Liver (tissue), 9 donors: ENCODE results near the gene WDCP. TPM values are rescaled to one million over a fixed set of nuclear protein-coding genes. Genes with fewer than 3 reads are reported as not detected.

Experiments
- DNase-seq: peaks from one replicate; pipeline ENCODE4 v3.0.0-alpha.2; 2017; ENCODE audit warnings: low spot score
- H3K27ac ChIP-seq, 2 donors: one replicate each; pipeline ENCODE4 v1.7.0; 2013; ENCODE audit warnings: inconsistent platforms in 2 of 2, low read length in 2 of 2, control low read depth in 1 of 2, low read depth in 1 of 2, mild to moderate bottlenecking in 1 of 2
- H3K27me3 ChIP-seq, 4 donors: one replicate each; pipeline versions ENCODE4 v1.6.1 to v1.7.0; 2013; ENCODE audit warnings: low read length in 3 of 4, inconsistent platforms in 1 of 4, mild to moderate bottlenecking in 1 of 4, moderate library complexity in 1 of 4; ENCODE audit not compliant: control insufficient read depth in 4 of 4, insufficient read depth in 4 of 4
- H3K36me3 ChIP-seq, 4 donors: one replicate each; pipeline versions ENCODE4 v1.6.1 to v1.7.0; 2013; ENCODE audit warnings: low read length in 3 of 4, mild to moderate bottlenecking in 3 of 4, low read depth in 1 of 4, moderate library complexity in 1 of 4; ENCODE audit not compliant: control insufficient read depth in 4 of 4, insufficient read depth in 3 of 4
- H3K4me1 ChIP-seq, 4 donors: one replicate each; pipeline versions ENCODE4 v1.6.1 to v1.7.0; 2013; ENCODE audit warnings: low read length in 3 of 4, mild to moderate bottlenecking in 3 of 4, moderate library complexity in 1 of 4; ENCODE audit not compliant: control insufficient read depth in 4 of 4, insufficient read depth in 4 of 4
- H3K4me3 ChIP-seq, 3 donors: one replicate each; pipeline versions ENCODE4 v1.6.1 to v1.7.0; 2013; ENCODE audit warnings: low read length in 3 of 3, control low read depth in 1 of 3, low read depth in 1 of 3, mild to moderate bottlenecking in 1 of 3
- H3K9ac ChIP-seq, 2 donors: one replicate each; pipeline ENCODE4 v1.7.0; 2013; ENCODE audit warnings: low read length in 2 of 2, mild to moderate bottlenecking in 2 of 2, moderate library complexity in 2 of 2, control low read depth in 1 of 2, low read depth in 1 of 2
- H3K9me3 ChIP-seq, 4 donors: one replicate each; pipeline versions ENCODE4 v1.6.1 to v1.7.0; 2013; ENCODE audit warnings: low read length in 3 of 4; ENCODE audit not compliant: control insufficient read depth in 4 of 4
- ATF3 ChIP-seq: IDR thresholded peaks from 2 replicates; pipeline ENCODE4 v1.6.1; 2016; ENCODE audit warnings: antibody characterized with exemption
- CTCF ChIP-seq: fragments of 150-350 bp; IDR thresholded peaks from 2 replicates; pipeline ENCODE4 v1.5.1; 2017; ENCODE audit warnings: improper control_type of control experiment, low read depth, low read length; ENCODE audit not compliant: missing input control
- EGR1 ChIP-seq, 2 donors: IDR thresholded peaks; 2 replicates each; pipeline ENCODE4 v1.6.1; 2016 to 2018; ENCODE audit warnings: antibody characterized with exemption in 2 of 2, low read depth in 2 of 2
- FOXA1 ChIP-seq: IDR thresholded peaks from 2 replicates; pipeline ENCODE4 v1.6.1; 2016; ENCODE audit warnings: antibody characterized with exemption
- FOXA2 ChIP-seq: IDR thresholded peaks from 2 replicates; pipeline ENCODE4 v1.6.1; 2016; ENCODE audit warnings: antibody characterized with exemption
- GABPA ChIP-seq, 2 donors: IDR thresholded peaks in 1 of 2; conservative IDR thresholded peaks in 1 of 2; 2 replicates each; pipeline ENCODE4 v1.6.1; 2016; ENCODE audit warnings: antibody characterized with exemption in 2 of 2, mild to moderate bottlenecking in 1 of 2, moderate library complexity in 1 of 2
- HNF4A ChIP-seq, 2 donors: conservative IDR thresholded peaks; 2 replicates each; pipeline ENCODE4 v1.6.1; 2016; ENCODE audit warnings: antibody characterized with exemption in 2 of 2, mild to moderate bottlenecking in 2 of 2
- HNF4G ChIP-seq: IDR thresholded peaks from 2 replicates; pipeline ENCODE4 v1.6.1; 2016; ENCODE audit warnings: antibody characterized with exemption
- JUND ChIP-seq, 2 donors: IDR thresholded peaks; 2 replicates each; pipeline ENCODE4 v1.6.1; 2016; ENCODE audit warnings: antibody characterized with exemption in 2 of 2
- MAX ChIP-seq: IDR thresholded peaks from 2 replicates; pipeline ENCODE4 v1.6.1; 2016; ENCODE audit warnings: antibody characterized with exemption
- NR2F2 ChIP-seq: IDR thresholded peaks from 2 replicates; pipeline ENCODE4 v1.6.1; 2016; ENCODE audit warnings: antibody characterized with exemption
- RAD21 ChIP-seq, 2 donors: IDR thresholded peaks; 2 replicates each; pipeline ENCODE4 v1.6.1; 2016; ENCODE audit warnings: antibody characterized with exemption in 2 of 2, mild to moderate bottlenecking in 2 of 2
- REST ChIP-seq: IDR thresholded peaks from 2 replicates; pipeline ENCODE4 v1.6.1; 2016; ENCODE audit warnings: antibody characterized with exemption, mild to moderate bottlenecking
- RXRA ChIP-seq, 2 donors: IDR thresholded peaks; 2 replicates each; pipeline ENCODE4 v1.6.1; 2017 to 2018; ENCODE audit warnings: antibody characterized with exemption in 2 of 2, mild to moderate bottlenecking in 1 of 2
- SP1 ChIP-seq: IDR thresholded peaks from 2 replicates; pipeline ENCODE4 v1.6.1; 2018; ENCODE audit warnings: antibody characterized with exemption, mild to moderate bottlenecking
- YY1 ChIP-seq: IDR thresholded peaks from 2 replicates; pipeline ENCODE4 v1.6.1; 2016; ENCODE audit warnings: antibody characterized with exemption, mild to moderate bottlenecking
- ZBTB33 ChIP-seq: IDR thresholded peaks from 2 replicates; pipeline ENCODE4 v1.6.1; 2016; ENCODE audit warnings: antibody characterized with exemption
- WGBS: extraction: QIAGEN DNeasy Blood & Tissue Kit; methylation state at CpG from one replicate; pipeline ENCODE4 v1.1.7; 2013; 5-methylcytosine and 5-hydroxymethylcytosine counted together
- polyA plus RNA-seq, 2 donors: library from polyadenylated mRNA; stranded (reverse) in 1 of 2; unstranded in 1 of 2; fragments of 200-250 nt in 1 of 2; fragments of >200 nt in 1 of 2; fragmentation: Nextera tagmentation in 1 of 2; extraction: Ambion mirVana in 1 of 2; gene quantifications; one replicate each; pipeline versions ENCODE4 v1.2.1 to v1.2.3, GENCODE V29; 2013 to 2015
- total RNA-seq, 2 donors: library from RNA; depleted of rRNA; stranded (reverse); fragments of >200 nt; gene quantifications; one replicate each; pipeline ENCODE4 v1.2.3, GENCODE V29; 2014
- donor health status: healthy.
- donor health status: healthy.
- donor health status: healthy.
- donor health status: healthy.
- donor health status: healthy.

WDCP gene
- total and polyA plus RNA-seq, 4 donors = 2.0 to 6.0 (median 4.4) TPM

GRCh38 chr2:24048769-24049484 lies 1.7 kb upstream of the WDCP start (continued):
- TF ChIP-seq ATF3 (no peak), RAD21 (IDR thresholded peaks at IDR 0.05) (no peak), GABPA (IDR thresholded peaks at IDR 0.05 in 1 of 2, conservative IDR thresholded peaks at IDR 0.05 in 1 of 2) (no peak), EGR1 (IDR thresholded peaks at IDR 0.05; ENCODE audit: low read depth in 2 of 2) (no peak)

- DNase-seq = no peak
- no peaks in the 10 kb centered on the region for H3K27me3 ChIP-seq
- no peak overlapping the region for H3K9ac ChIP-seq
- H3K4me3 ChIP-seq = peak overlapping the region in 1 of 3 donors; percentile 12
- no peak for TF ChIP-seq MAX
- no peak for TF ChIP-seq JUND (IDR thresholded peaks at IDR 0.05)
- no peak for TF ChIP-seq NR2F2
- TF ChIP-seq HNF4G = no peak
- no peak for TF ChIP-seq GABPA (IDR thresholded peaks at IDR 0.05 in 1 of 2, conservative IDR thresholded peaks at IDR 0.05 in 1 of 2)
- TF ChIP-seq RXRA (IDR thresholded peaks at IDR 0.05) = no peak
- TF ChIP-seq REST = no peak
- TF ChIP-seq HNF4A (conservative IDR thresholded peaks at IDR 0.05) = no peak
- no peak for TF ChIP-seq SP1
- no peak for TF ChIP-seq FOXA1
- TF ChIP-seq YY1 = no peak
- TF ChIP-seq ATF3 = no peak
- TF ChIP-seq CTCF = no peak
- no peak for TF ChIP-seq EGR1 (IDR thresholded peaks at IDR 0.05; ENCODE audit: low read depth in 2 of 2)
- TF ChIP-seq RAD21 (IDR thresholded peaks at IDR 0.05) = no peak
- TF ChIP-seq ZBTB33 = no peak
- no peak for TF ChIP-seq FOXA2
- 51% methylated on average over 8 of the region's 8 CpGs for WGBS
- no peaks in the 10 kb centered on the region for H3K36me3 ChIP-seq
- H3K27ac ChIP-seq = no peak overlapping the region
- H3K9me3 ChIP-seq = no peaks in the 10 kb centered on the region
- H3K4me1 ChIP-seq = peaks cover 3 to 28% (median 18%) of the 10 kb centered on the region in 4 donors
These were observed 477 bp upstream of the WDCP start for GRCh38 chr2:24047703-24048033.
